ENCODE measurements around the gene PRSS50. TPM values are rescaled to one million over a fixed set of nuclear protein-coding genes. Genes with fewer than 3 reads are reported as not detected.

PRSS50 gene
- total and polyA plus RNA-seq, 4 donors: 0.02 to 0.33 (median 0.25) TPM; not detected in 1

- H3K9me3 ChIP-seq (ENCODE audit: control insufficient read depth in 4 of 4, low read length in 3 of 4): no peaks in the 10 kb centered on the region
- 91% methylated on average over 5 of the region's 5 CpGs for WGBS
- H3K9ac ChIP-seq (ENCODE audit: low read depth in 1 of 2, low read length in 2 of 2): no peak overlapping the region
- H3K27me3 ChIP-seq (ENCODE audit: control insufficient read depth in 4 of 4, insufficient read depth in 4 of 4, low read length in 3 of 4): no peaks in the 10 kb centered on the region
- H3K4me1 ChIP-seq (ENCODE audit: control insufficient read depth in 4 of 4, insufficient read depth in 4 of 4, low read length in 3 of 4): peaks cover 5 to 16% (median 11%) of the 10 kb centered on the region in 4 donors
- H3K36me3 ChIP-seq (ENCODE audit: control insufficient read depth in 4 of 4, insufficient read depth in 3 of 4, low read depth in 1 of 4, low read length in 3 of 4): peaks cover 0 to 13% (median 7%) of the 10 kb centered on the region in 4 donors
- H3K27ac ChIP-seq (ENCODE audit: low read depth in 1 of 2, low read length in 2 of 2): no peak overlapping the region
- no peak for DNase-seq (ENCODE audit: low spot score)
- no peak overlapping the region for H3K4me3 ChIP-seq (ENCODE audit: low read depth in 1 of 3, low read length in 3 of 3)
- no peak for TF ChIP-seq RXRA (IDR thresholded peaks at IDR 0.05)
- no peak for TF ChIP-seq GABPA (IDR thresholded peaks at IDR 0.05 in 1 of 2, conservative IDR thresholded peaks at IDR 0.05 in 1 of 2)
- TF ChIP-seq FOXA1 (IDR thresholded peaks at IDR 0.05): no peak
- no peak for TF ChIP-seq SP1 (IDR thresholded peaks at IDR 0.05)
Observed at GRCh38 chr3:46679681-46680080, 38.0 kb downstream of the PRSS50 start.

- Histone ChIP-seq H3K27ac (ENCODE audit: low read depth in 1 of 2, low read length in 2 of 2) (no peak overlapping the region), H3K4me1 (ENCODE audit: control insufficient read depth in 4 of 4, insufficient read depth in 4 of 4, low read length in 3 of 4) (peaks cover 5 to 16% (median 11%) of the 10 kb centered on the region in 4 donors), H3K9ac (ENCODE audit: low read depth in 1 of 2, low read length in 2 of 2) (no peak overlapping the region), H3K27me3 (ENCODE audit: control insufficient read depth in 4 of 4, insufficient read depth in 4 of 4, low read length in 3 of 4) (no peaks in the 10 kb centered on the region), H3K9me3 (ENCODE audit: control insufficient read depth in 4 of 4, low read length in 3 of 4) (no peaks in the 10 kb centered on the region), H3K4me3 (ENCODE audit: low read depth in 1 of 3, low read length in 3 of 3) (no peak overlapping the region), H3K36me3 (ENCODE audit: control insufficient read depth in 4 of 4, insufficient read depth in 3 of 4, low read depth in 1 of 4, low read length in 3 of 4) (peaks cover 0 to 14% (median 6%) of the 10 kb centered on the region in 4 donors)
- WGBS: 99% methylated on average over 6 of the region's 6 CpGs
- TF ChIP-seq NR2F2 (IDR thresholded peaks at IDR 0.05) (no peak), HNF4A (conservative IDR thresholded peaks at IDR 0.05) (no peak), FOXA1 (IDR thresholded peaks at IDR 0.05) (no peak), RAD21 (IDR thresholded peaks at IDR 0.05) (no peak)
- DNase-seq (ENCODE audit: low spot score): no peak
Observed at GRCh38 chr3:46678280-46678679, 39.4 kb downstream of the PRSS50 start.

- Histone ChIP-seq H3K27me3 (ENCODE audit: control insufficient read depth in 4 of 4, insufficient read depth in 4 of 4, low read length in 3 of 4) (no peaks in the 10 kb centered on the region), H3K4me3 (ENCODE audit: low read depth in 1 of 3, low read length in 3 of 3) (no peak overlapping the region), H3K9ac (ENCODE audit: low read depth in 1 of 2, low read length in 2 of 2) (no peak overlapping the region), H3K4me1 (ENCODE audit: control insufficient read depth in 4 of 4, insufficient read depth in 4 of 4, low read length in 3 of 4) (peaks cover 5 to 16% (median 11%) of the 10 kb centered on the region in 4 donors), H3K36me3 (ENCODE audit: control insufficient read depth in 4 of 4, insufficient read depth in 3 of 4, low read depth in 1 of 4, low read length in 3 of 4) (peaks cover 0 to 8% (median 2%) of the 10 kb centered on the region in 4 donors), H3K27ac (ENCODE audit: low read depth in 1 of 2, low read length in 2 of 2) (no peak overlapping the region), H3K9me3 (ENCODE audit: control insufficient read depth in 4 of 4, low read length in 3 of 4) (no peaks in the 10 kb centered on the region)
- DNase-seq (ENCODE audit: low spot score): no peak
- no peak for TF ChIP-seq EGR1 (IDR thresholded peaks at IDR 0.05; ENCODE audit: low read depth in 2 of 2)
- no peak for TF ChIP-seq FOXA2 (IDR thresholded peaks at IDR 0.05)
- TF ChIP-seq REST (IDR thresholded peaks at IDR 0.05): no peak
- TF ChIP-seq CTCF (IDR thresholded peaks at IDR 0.05; ENCODE audit: low read depth, low read length, missing input control): no peak
- TF ChIP-seq HNF4G (IDR thresholded peaks at IDR 0.05): no peak
- no peak for TF ChIP-seq SP1 (IDR thresholded peaks at IDR 0.05)
- no peak for TF ChIP-seq RXRA (IDR thresholded peaks at IDR 0.05)
- TF ChIP-seq ZBTB33 (IDR thresholded peaks at IDR 0.05): no peak
- TF ChIP-seq NR2F2 (IDR thresholded peaks at IDR 0.05): no peak
- TF ChIP-seq RAD21 (IDR thresholded peaks at IDR 0.05): no peak
- no peak for TF ChIP-seq JUND (IDR thresholded peaks at IDR 0.05)
- TF ChIP-seq GABPA (IDR thresholded peaks at IDR 0.05 in 1 of 2, conservative IDR thresholded peaks at IDR 0.05 in 1 of 2): no peak
- TF ChIP-seq YY1 (IDR thresholded peaks at IDR 0.05): no peak
- WGBS: 84% methylated on average over 6 of the region's 6 CpGs
Observed at GRCh38 chr3:46677411-46677726, 40.3 kb downstream of the PRSS50 start.

All from liver (tissue), 9 donors.